Cardiac muscle cell (in vitro differentiated cells and primary cell): ENCODE data around the gene MANBA. TPM values are rescaled to one million over a fixed set of nuclear protein-coding genes. Genes with fewer than 3 reads are reported as not detected.
"Not testable (repeated sequence)": the region's sequence is repeated elsewhere in the genome, so short reads cannot be mapped to it uniquely, and the experiment has no call there.

Source experiments
- DNase-seq, 2 donors: peaks; one replicate each; pipeline versions ENCODE4 v3.0.0 to v3.0.0-alpha.2; 2010 to 2017; ENCODE audit warnings: low read depth in 1 of 2, low spot score in 1 of 2
- H3K27ac ChIP-seq: fragments of 200-600 bp; sonication (generic); 2 replicates; pipeline ENCODE4 v1.5.1; 2016
- H3K27me3 ChIP-seq: fragments of 200-600 bp; sonication (generic); 2 replicates; pipeline ENCODE4 v1.6.0; 2016; ENCODE audit warnings: control low read depth
- H3K36me3 ChIP-seq: fragments of 200-600 bp; sonication (generic); 2 replicates; pipeline ENCODE4 v1.5.1; 2016; ENCODE audit warnings: control low read depth
- H3K4me1 ChIP-seq: fragments of 200-600 bp; sonication (generic); 2 replicates; pipeline ENCODE4 v1.8.1; 2017; ENCODE audit warnings: low read depth, mild to moderate bottlenecking, mixed run types
- H3K4me3 ChIP-seq: fragments of 200-600 bp; sonication (generic); 2 replicates; pipeline ENCODE4 v1.5.1; 2016; ENCODE audit warnings: mild to moderate bottlenecking
- H3K9me3 ChIP-seq: fragments of 200-600 bp; sonication (generic); 2 replicates; pipeline ENCODE4 v1.5.1; 2017; ENCODE audit warnings: low read depth, mild to moderate bottlenecking, control low read depth
- polyA plus RNA-seq: library from polyadenylated mRNA; unstranded; fragments of >200 nt; fragmentation: Nextera tagmentation; extraction: Ambion mirVana; gene quantifications from 2 replicates; pipeline ENCODE4 v1.2.1, GENCODE V29; 2016
- total RNA-seq: library from RNA; depleted of rRNA; stranded (reverse); fragments of >200 nt; gene quantifications from 2 replicates; pipeline ENCODE4 v1.2.3, GENCODE V29; 2016
- TF ChIP-seq, protein P1 (sequence below): IDR thresholded peaks from 2 replicates; pipeline ENCODE4 v1.5.1; 2012; ENCODE audit warnings: low read depth, mild to moderate bottlenecking, low read length

Gene MANBA
- total and polyA plus RNA-seq, 2 experiments from 2014 or later: 49.5 to 82.3 TPM

DNA sequence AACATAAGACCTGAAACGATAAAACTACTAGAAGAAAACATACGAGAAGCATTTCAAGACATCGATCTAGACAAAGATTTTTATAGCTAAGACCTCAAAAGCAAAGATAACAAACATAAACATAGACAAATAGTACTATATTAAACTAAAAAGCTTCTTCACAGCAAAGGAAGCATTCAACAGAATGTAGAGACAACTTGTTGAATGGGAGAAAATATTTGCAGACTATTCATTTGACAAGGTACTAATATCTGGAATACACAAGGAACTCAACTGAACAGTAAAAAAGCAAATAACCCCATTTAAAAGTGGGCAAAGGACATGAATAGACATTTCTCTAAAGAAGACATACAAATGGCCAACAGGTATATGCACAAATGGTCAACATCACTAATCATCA, 49.8 kb downstream of the MANBA start:
- DNase-seq: no peak
- TF ChIP-seq, protein P1, sequence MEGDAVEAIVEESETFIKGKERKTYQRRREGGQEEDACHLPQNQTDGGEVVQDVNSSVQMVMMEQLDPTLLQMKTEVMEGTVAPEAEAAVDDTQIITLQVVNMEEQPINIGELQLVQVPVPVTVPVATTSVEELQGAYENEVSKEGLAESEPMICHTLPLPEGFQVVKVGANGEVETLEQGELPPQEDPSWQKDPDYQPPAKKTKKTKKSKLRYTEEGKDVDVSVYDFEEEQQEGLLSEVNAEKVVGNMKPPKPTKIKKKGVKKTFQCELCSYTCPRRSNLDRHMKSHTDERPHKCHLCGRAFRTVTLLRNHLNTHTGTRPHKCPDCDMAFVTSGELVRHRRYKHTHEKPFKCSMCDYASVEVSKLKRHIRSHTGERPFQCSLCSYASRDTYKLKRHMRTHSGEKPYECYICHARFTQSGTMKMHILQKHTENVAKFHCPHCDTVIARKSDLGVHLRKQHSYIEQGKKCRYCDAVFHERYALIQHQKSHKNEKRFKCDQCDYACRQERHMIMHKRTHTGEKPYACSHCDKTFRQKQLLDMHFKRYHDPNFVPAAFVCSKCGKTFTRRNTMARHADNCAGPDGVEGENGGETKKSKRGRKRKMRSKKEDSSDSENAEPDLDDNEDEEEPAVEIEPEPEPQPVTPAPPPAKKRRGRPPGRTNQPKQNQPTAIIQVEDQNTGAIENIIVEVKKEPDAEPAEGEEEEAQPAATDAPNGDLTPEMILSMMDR: no peak
- Histone ChIP-seq H3K4me3 (no peak overlapping the region), H3K36me3 (no peaks in the 10 kb centered on the region), H3K27ac (no peak overlapping the region), H3K9me3 (no peaks in the 10 kb centered on the region), H3K4me1 (peaks cover 21% of the 10 kb centered on the region), H3K27me3 (no peaks in the 10 kb centered on the region)

DNA sequence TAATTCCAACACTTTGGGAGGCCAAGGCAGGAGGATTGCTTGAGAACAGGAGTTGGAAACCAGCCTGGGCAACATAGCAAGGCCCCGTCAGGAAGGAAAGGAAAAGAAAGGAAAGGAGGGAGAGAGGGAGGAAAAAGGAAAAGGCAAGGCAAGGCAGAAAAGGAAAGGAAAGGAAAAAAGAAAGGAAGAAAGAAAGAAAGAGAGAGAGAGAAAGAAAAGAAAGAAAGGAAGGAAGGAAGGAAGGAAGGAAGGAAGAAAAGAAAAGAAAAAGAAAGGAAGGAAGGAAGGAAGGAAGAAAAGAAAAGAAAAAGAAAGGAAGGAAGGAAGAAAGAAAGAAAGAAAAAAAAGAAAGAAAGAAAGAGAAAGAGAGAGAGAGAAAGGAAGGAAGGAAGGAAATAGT, 51.7 kb downstream of the MANBA start:
- H3K27ac ChIP-seq, H3K9me3 ChIP-seq, DNase-seq, H3K4me3 ChIP-seq, H3K27me3 ChIP-seq, H3K36me3 ChIP-seq: not testable (repeated sequence)
- peaks cover 17% of the 10 kb centered on the region for H3K4me1 ChIP-seq

DNA sequence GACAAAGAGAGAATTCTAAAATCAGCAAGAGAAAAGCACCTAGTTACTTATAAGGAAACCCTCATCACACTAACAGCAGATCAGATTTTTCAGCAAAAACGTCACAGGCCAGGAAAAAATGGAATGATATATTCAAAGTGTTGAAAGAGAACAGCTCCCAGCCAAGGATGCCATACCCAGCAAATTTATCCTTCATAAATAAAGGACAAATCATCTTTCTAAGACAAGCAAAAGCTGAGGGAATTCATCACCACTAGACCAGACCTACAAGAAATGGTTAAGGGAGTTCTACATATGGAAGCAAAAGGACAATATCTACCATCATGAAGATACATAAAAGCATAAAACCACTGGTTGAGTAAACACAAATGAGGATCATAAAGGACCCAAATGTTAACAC, 53.6 kb downstream of the MANBA start:
- no peaks in the 10 kb centered on the region for H3K27me3 ChIP-seq
- no peak overlapping the region for H3K4me3 ChIP-seq
- no peak for DNase-seq
- no peaks in the 10 kb centered on the region for H3K9me3 ChIP-seq
- TF ChIP-seq, protein P1: no peak
- no peaks in the 10 kb centered on the region for H3K36me3 ChIP-seq
- H3K4me1 ChIP-seq: no peaks in the 10 kb centered on the region
- no peak overlapping the region for H3K27ac ChIP-seq

DNA sequence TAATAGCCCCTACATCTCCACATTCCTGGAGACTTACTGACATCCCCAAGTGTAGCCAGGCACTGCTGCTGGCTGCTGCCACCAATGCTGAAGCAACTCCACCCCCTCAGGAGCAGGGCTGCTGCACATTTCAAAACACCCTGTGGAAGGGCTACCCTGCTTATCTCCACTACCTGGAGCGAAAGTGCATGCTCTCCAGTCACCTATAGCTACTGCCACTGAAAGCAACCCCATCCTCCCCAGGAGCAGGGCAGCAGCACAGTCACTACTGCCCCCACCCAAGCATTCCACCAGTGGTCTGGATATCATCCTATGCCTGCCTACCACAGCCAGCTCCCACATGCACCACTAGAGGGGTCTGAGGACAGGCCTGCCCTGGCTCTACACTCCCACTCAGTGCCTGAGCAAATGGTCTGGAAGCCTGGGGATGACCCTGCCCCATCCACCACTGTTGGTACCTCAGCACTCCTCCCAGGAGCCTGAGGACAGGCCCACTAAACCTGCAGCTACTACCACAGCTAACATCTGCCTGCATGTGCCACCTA, 55.3 kb downstream of the MANBA start:
- peak overlapping the region; percentile 48 for H3K27ac ChIP-seq
- H3K36me3 ChIP-seq: no peaks in the 10 kb centered on the region
- no peaks in the 10 kb centered on the region for H3K27me3 ChIP-seq
- DNase-seq: no peak
- TF ChIP-seq, protein P1: no peak
- no peak overlapping the region for H3K4me3 ChIP-seq
- no peaks in the 10 kb centered on the region for H3K4me1 ChIP-seq
- H3K9me3 ChIP-seq: no peaks in the 10 kb centered on the region

DNA sequence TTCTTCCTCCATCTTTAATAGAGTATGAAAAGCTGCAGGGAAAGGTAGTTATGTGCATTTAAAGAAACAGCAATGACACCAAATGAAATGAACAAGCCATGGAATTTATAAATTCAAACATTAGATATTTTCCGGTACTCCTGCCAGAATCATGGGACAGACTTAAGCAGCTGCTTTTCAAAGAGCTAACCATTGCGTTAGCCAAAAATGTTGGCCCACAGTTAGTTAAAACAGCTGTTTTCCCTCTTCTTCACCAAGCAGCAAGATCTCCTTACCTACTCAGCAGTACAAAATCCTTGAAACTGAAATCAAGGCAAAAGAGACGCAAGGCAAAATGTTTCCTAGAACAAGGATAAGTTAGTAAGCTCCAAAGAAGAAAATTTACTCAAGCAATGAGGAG, 64.0 kb downstream of the MANBA start:
- H3K4me1 ChIP-seq: no peaks in the 10 kb centered on the region

GRCh38 chr4:102694791-102695190, 66.0 kb downstream of the MANBA start:
- no peak overlapping the region for H3K27ac ChIP-seq
- TF ChIP-seq, protein P1: no peak
- no peak for DNase-seq
- no peak overlapping the region for H3K4me3 ChIP-seq
- H3K9me3 ChIP-seq: no peaks in the 10 kb centered on the region
- H3K4me1 ChIP-seq: no peaks in the 10 kb centered on the region
- peaks cover 9% of the 10 kb centered on the region for H3K36me3 ChIP-seq
- H3K27me3 ChIP-seq: no peaks in the 10 kb centered on the region

More for the DNA sequence above, 64.0 kb downstream of the MANBA start:
- Histone ChIP-seq H3K27ac (no peak overlapping the region), H3K27me3 (no peaks in the 10 kb centered on the region), H3K4me3 (no peak overlapping the region), H3K9me3 (no peaks in the 10 kb centered on the region), H3K36me3 (peaks cover 9% of the 10 kb centered on the region)
- TF ChIP-seq, protein P1: no peak
- DNase-seq: peak in 1 of 2 donors; percentile 59
